Measurements from ENCODE around the gene TMCC1.

TMCC1 gene

GRCh38 chr3:129867506-129868124, 25.9 kb downstream of the TMCC1 start:
- peaks cover 51% of the 10 kb centered on the region; the same call in 1 of the 2 replicates for H3K79me2 ChIP-seq (ENCODE audit: insufficient read depth, low read length)
- peaks cover 6% of the 10 kb centered on the region for H4K20me1 ChIP-seq (ENCODE audit: insufficient read depth, low read length, poor library complexity, severe bottlenecking)

DNA sequence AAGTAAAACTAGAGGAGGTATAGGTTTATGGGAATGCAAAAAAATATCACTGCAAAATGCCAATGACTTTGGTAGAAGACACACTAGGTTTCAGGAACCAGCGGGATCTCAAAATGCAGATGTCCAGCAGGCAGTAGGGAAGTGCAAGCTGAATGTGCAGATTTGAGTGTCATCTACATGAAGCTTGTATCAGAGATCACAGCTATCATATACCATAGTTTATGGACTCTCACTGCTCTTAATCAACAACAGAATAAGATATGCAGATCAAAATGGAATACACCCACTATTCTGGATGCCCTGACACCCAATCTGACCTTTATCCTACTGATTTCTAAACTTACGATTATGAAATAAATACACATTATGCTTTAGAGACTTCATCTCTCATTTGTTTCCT, 27.7 kb downstream of the TMCC1 start:
- Histone ChIP-seq H3K9me3 (ENCODE audit: insufficient read depth, low read depth, low read length) (no peaks in the 10 kb centered on the region), H4K20me1 (ENCODE audit: insufficient read depth, low read length, poor library complexity, severe bottlenecking) (peaks cover 6% of the 10 kb centered on the region), H3K4me3 (ENCODE audit: low read length, poor library complexity, severe bottlenecking) (no peak overlapping the region), H3K9ac (ENCODE audit: low read depth, low read length, poor library complexity, severe bottlenecking) (no peak overlapping the region), H3K79me2 (ENCODE audit: insufficient read depth, low read length) (peaks cover 49% of the 10 kb centered on the region; the same call in 1 of the 2 replicates), H3K27me3 (ENCODE audit: insufficient read depth, low read length, poor library complexity, severe bottlenecking) (no peaks in the 10 kb centered on the region), H3K36me3 (ENCODE audit: insufficient read depth, low read length) (peaks cover 6% of the 10 kb centered on the region; the same call in 1 of the 2 replicates), H2AFZ (ENCODE audit: low read length) (no peak overlapping the region), H3K9me2 (replicated peaks; ENCODE audit: low read depth, low read length) (no peaks in the 10 kb centered on the region), H3K4me2 (ENCODE audit: low read depth, low read length, poor library complexity, severe bottlenecking) (no peak overlapping the region), H3K4me1 (ENCODE audit: insufficient read depth, low read length, poor library complexity, severe bottlenecking) (no peaks in the 10 kb centered on the region), H3F3A (ENCODE audit: low read depth) (no peaks in the 10 kb centered on the region)
- TF ChIP-seq EZH2phosphoT487 (IDR thresholded peaks at IDR 0.05; ENCODE audit: borderline replicate concordance) (no peak), CTCF (conservative IDR thresholded peaks at IDR 0.05; ENCODE audit: low read length) (no peak)

More at GRCh38 chr3:129867506-129868124, 25.9 kb downstream of the TMCC1 start:
- no peak overlapping the region for H3K4me3 ChIP-seq (ENCODE audit: low read length, poor library complexity, severe bottlenecking)
- no peaks in the 10 kb centered on the region for H3K9me3 ChIP-seq (ENCODE audit: insufficient read depth, low read depth, low read length)
- H3K4me1 ChIP-seq (ENCODE audit: insufficient read depth, low read length, poor library complexity, severe bottlenecking): peaks cover 5% of the 10 kb centered on the region
- H3K9ac ChIP-seq (ENCODE audit: low read depth, low read length, poor library complexity, severe bottlenecking): no peak overlapping the region
- H3K27me3 ChIP-seq (ENCODE audit: insufficient read depth, low read length, poor library complexity, severe bottlenecking): no peaks in the 10 kb centered on the region
- no peak overlapping the region for H3K4me2 ChIP-seq (ENCODE audit: low read depth, low read length, poor library complexity, severe bottlenecking)
- no peak overlapping the region for H2AFZ ChIP-seq (ENCODE audit: low read length)
- no peak for TF ChIP-seq EZH2phosphoT487 (IDR thresholded peaks at IDR 0.05; ENCODE audit: borderline replicate concordance)
- TF ChIP-seq CTCF (conservative IDR thresholded peaks at IDR 0.05; ENCODE audit: low read length): no peak
- peaks cover 9% of the 10 kb centered on the region; the same call in 1 of the 2 replicates for H3K36me3 ChIP-seq (ENCODE audit: insufficient read depth, low read length)
- H3F3A ChIP-seq (ENCODE audit: low read depth): no peaks in the 10 kb centered on the region
- no peaks in the 10 kb centered on the region for H3K9me2 ChIP-seq (replicated peaks; ENCODE audit: low read depth, low read length)

- Histone ChIP-seq H3K36me3 (ENCODE audit: insufficient read depth, low read length) (peaks cover 4% of the 10 kb centered on the region; the same call in 1 of the 2 replicates), H3K9me3 (ENCODE audit: insufficient read depth, low read depth, low read length) (no peaks in the 10 kb centered on the region), H3K79me2 (ENCODE audit: insufficient read depth, low read length) (peaks cover 47% of the 10 kb centered on the region; the same call in 1 of the 2 replicates), H3K27me3 (ENCODE audit: insufficient read depth, low read length, poor library complexity, severe bottlenecking) (no peaks in the 10 kb centered on the region), H3K9me2 (replicated peaks; ENCODE audit: low read depth, low read length) (no peaks in the 10 kb centered on the region), H3F3A (ENCODE audit: low read depth) (no peaks in the 10 kb centered on the region), H3K4me3 (ENCODE audit: low read length, poor library complexity, severe bottlenecking) (no peak overlapping the region), H3K4me2 (ENCODE audit: low read depth, low read length, poor library complexity, severe bottlenecking) (no peak overlapping the region), H4K20me1 (ENCODE audit: insufficient read depth, low read length, poor library complexity, severe bottlenecking) (peaks cover 4% of the 10 kb centered on the region), H3K9ac (ENCODE audit: low read depth, low read length, poor library complexity, severe bottlenecking) (no peak overlapping the region), H3K4me1 (ENCODE audit: insufficient read depth, low read length, poor library complexity, severe bottlenecking) (no peaks in the 10 kb centered on the region), H2AFZ (ENCODE audit: low read length) (no peak overlapping the region)
- no peak for TF ChIP-seq CTCF (conservative IDR thresholded peaks at IDR 0.05; ENCODE audit: low read length)
- TF ChIP-seq EZH2phosphoT487 (IDR thresholded peaks at IDR 0.05; ENCODE audit: borderline replicate concordance): no peak
These were observed 29.0 kb downstream of the TMCC1 start for GRCh38 chr3:129864519-129864918.
